Measurements from ENCODE around the gene TMEM205. TPM values are rescaled to one million over a fixed set of nuclear protein-coding genes. Genes with fewer than 3 reads are reported as not detected.

TMEM205 gene
- total and polyA plus RNA-seq, 2 experiments from 2014 or later: 123 to 293 TPM

DNA sequence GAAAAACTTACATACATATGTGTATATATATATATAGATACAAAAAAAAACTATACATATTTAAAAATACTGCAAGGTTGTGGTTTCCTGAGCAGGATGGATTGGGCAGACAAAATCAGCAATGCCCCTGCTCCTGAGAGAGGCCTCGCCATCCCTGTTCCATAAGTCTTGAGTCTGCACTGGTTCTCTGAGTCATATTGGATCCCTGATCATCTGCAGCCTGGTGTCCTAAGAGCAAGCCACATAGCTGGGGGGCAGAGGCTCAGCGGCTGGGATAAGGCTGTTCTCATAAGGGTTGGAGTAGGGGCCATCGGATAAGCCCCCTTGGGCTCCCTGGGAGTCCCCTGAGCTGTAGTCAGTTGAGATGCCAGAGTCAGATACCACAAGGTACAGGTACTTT lies 31.7 kb upstream of the TMEM205 start (continued):
- TF ChIP-seq, protein P1, sequence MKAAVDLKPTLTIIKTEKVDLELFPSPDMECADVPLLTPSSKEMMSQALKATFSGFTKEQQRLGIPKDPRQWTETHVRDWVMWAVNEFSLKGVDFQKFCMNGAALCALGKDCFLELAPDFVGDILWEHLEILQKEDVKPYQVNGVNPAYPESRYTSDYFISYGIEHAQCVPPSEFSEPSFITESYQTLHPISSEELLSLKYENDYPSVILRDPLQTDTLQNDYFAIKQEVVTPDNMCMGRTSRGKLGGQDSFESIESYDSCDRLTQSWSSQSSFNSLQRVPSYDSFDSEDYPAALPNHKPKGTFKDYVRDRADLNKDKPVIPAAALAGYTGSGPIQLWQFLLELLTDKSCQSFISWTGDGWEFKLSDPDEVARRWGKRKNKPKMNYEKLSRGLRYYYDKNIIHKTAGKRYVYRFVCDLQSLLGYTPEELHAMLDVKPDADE (IDR thresholded peaks at IDR 0.05): no peak
- TF ChIP-seq STAT1 (IDR thresholded peaks at IDR 0.05; ENCODE audit: unreplicated experiment): no peak
- TF ChIP-seq EZH2 (IDR thresholded peaks at IDR 0.05; ENCODE audit: low read depth, unreplicated experiment): no peak
- TF ChIP-seq, protein P2, sequence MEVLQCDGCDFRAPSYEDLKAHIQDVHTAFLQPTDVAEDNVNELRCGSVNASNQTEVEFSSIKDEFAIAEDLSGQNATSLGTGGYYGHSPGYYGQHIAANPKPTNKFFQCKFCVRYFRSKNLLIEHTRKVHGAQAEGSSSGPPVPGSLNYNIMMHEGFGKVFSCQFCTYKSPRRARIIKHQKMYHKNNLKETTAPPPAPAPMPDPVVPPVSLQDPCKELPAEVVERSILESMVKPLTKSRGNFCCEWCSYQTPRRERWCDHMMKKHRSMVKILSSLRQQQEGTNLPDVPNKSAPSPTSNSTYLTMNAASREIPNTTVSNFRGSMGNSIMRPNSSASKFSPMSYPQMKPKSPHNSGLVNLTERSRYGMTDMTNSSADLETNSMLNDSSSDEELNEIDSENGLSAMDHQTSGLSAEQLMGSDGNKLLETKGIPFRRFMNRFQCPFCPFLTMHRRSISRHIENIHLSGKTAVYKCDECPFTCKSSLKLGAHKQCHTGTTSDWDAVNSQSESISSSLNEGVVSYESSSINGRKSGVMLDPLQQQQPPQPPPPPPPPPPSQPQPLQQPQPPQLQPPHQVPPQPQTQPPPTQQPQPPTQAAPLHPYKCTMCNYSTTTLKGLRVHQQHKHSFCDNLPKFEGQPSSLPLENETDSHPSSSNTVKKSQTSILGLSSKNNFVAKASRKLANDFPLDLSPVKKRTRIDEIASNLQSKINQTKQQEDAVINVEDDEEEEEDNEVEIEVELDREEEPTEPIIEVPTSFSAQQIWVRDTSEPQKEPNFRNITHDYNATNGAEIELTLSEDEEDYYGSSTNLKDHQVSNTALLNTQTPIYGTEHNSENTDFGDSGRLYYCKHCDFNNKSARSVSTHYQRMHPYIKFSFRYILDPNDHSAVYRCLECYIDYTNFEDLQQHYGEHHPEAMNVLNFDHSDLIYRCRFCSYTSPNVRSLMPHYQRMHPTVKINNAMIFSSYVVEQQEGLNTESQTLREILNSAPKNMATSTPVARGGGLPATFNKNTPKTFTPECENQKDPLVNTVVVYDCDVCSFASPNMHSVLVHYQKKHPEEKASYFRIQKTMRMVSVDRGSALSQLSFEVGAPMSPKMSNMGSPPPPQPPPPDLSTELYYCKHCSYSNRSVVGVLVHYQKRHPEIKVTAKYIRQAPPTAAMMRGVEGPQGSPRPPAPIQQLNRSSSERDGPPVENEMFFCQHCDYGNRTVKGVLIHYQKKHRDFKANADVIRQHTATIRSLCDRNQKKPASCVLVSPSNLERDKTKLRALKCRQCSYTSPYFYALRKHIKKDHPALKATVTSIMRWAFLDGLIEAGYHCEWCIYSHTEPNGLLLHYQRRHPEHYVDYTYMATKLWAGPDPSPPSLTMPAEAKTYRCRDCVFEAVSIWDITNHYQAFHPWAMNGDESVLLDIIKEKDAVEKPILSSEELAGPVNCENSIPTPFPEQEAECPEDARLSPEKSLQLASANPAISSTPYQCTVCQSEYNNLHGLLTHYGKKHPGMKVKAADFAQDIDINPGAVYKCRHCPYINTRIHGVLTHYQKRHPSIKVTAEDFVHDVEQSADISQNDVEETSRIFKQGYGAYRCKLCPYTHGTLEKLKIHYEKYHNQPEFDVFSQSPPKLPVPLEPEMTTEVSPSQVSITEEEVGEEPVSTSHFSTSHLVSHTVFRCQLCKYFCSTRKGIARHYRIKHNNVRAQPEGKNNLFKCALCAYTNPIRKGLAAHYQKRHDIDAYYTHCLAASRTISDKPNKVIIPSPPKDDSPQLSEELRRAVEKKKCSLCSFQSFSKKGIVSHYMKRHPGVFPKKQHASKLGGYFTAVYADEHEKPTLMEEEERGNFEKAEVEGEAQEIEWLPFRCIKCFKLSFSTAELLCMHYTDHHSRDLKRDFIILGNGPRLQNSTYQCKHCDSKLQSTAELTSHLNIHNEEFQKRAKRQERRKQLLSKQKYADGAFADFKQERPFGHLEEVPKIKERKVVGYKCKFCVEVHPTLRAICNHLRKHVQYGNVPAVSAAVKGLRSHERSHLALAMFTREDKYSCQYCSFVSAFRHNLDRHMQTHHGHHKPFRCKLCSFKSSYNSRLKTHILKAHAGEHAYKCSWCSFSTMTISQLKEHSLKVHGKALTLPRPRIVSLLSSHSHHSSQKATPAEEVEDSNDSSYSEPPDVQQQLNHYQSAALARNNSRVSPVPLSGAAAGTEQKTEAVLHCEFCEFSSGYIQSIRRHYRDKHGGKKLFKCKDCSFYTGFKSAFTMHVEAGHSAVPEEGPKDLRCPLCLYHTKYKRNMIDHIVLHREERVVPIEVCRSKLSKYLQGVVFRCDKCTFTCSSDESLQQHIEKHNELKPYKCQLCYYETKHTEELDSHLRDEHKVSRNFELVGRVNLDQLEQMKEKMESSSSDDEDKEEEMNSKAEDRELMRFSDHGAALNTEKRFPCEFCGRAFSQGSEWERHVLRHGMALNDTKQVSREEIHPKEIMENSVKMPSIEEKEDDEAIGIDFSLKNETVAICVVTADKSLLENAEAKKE (CRISPR knock-in tag; IDR thresholded peaks at IDR 0.05): no peak
- no peak for TF ChIP-seq CREB1 (CRISPR knock-in tag; IDR thresholded peaks at IDR 0.05; ENCODE audit: low read depth)
- no peak for TF ChIP-seq NANOG (IDR thresholded peaks at IDR 0.05; ENCODE audit: borderline replicate concordance)
- TF ChIP-seq EZH2phosphoT487 (IDR thresholded peaks at IDR 0.05; ENCODE audit: unreplicated experiment): no peak

- Histone ChIP-seq H3K36me3 (ENCODE audit: insufficient read depth) (no peaks in the 10 kb centered on the region), H3K4me3 (no peak overlapping the region), H3K79me2 (replicated peaks; ENCODE audit: insufficient read depth) (peaks cover 10% of the 10 kb centered on the region; the same call in 1 of the 2 replicates), H2AFZ (no peak overlapping the region), H3K27me3 (ENCODE audit: insufficient read depth) (no peaks in the 10 kb centered on the region), H3K4me1 (ENCODE audit: insufficient read depth) (peaks cover 14% of the 10 kb centered on the region), H3K4me2 (no peak overlapping the region), H3K27ac (ENCODE audit: low read depth) (no peak overlapping the region), H3F3A (replicated peaks; ENCODE audit: low read depth) (peaks cover 18% of the 10 kb centered on the region), H4K20me1 (replicated peaks; ENCODE audit: insufficient read depth) (no peaks in the 10 kb centered on the region), H3K9me2 (ENCODE audit: insufficient read depth) (no peaks in the 10 kb centered on the region)
- Mint-ChIP-seq H3K27me3 (ENCODE audit: insufficient read depth, low read depth, poor library complexity) (peaks cover 10% of the 10 kb centered on the region), H3K36me3 (ENCODE audit: low read depth) (peaks cover 11% of the 10 kb centered on the region; the same call in 2 of the 3 replicates), H3K4me3 (no peak overlapping the region; the same call in 2 of the 3 replicates), H3K4me1 (peaks cover 24% of the 10 kb centered on the region), H3K9me3 (no peaks in the 10 kb centered on the region), H3K27ac (no peak overlapping the region)
- DNase-seq (ENCODE audit: low spot score) (peak; percentile 27), ATAC-seq (no peak)
- no peak for TF ChIP-seq JUNB (IDR thresholded peaks at IDR 0.05; ENCODE audit: unreplicated experiment)
- no peak for TF ChIP-seq POLR2AphosphoS5 (IDR thresholded peaks at IDR 0.05; ENCODE audit: low read depth)
- TF ChIP-seq STAT1 (IDR thresholded peaks at IDR 0.05; ENCODE audit: unreplicated experiment): no peak
- TF ChIP-seq, protein P3, sequence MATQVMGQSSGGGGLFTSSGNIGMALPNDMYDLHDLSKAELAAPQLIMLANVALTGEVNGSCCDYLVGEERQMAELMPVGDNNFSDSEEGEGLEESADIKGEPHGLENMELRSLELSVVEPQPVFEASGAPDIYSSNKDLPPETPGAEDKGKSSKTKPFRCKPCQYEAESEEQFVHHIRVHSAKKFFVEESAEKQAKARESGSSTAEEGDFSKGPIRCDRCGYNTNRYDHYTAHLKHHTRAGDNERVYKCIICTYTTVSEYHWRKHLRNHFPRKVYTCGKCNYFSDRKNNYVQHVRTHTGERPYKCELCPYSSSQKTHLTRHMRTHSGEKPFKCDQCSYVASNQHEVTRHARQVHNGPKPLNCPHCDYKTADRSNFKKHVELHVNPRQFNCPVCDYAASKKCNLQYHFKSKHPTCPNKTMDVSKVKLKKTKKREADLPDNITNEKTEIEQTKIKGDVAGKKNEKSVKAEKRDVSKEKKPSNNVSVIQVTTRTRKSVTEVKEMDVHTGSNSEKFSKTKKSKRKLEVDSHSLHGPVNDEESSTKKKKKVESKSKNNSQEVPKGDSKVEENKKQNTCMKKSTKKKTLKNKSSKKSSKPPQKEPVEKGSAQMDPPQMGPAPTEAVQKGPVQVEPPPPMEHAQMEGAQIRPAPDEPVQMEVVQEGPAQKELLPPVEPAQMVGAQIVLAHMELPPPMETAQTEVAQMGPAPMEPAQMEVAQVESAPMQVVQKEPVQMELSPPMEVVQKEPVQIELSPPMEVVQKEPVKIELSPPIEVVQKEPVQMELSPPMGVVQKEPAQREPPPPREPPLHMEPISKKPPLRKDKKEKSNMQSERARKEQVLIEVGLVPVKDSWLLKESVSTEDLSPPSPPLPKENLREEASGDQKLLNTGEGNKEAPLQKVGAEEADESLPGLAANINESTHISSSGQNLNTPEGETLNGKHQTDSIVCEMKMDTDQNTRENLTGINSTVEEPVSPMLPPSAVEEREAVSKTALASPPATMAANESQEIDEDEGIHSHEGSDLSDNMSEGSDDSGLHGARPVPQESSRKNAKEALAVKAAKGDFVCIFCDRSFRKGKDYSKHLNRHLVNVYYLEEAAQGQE (IDR thresholded peaks at IDR 0.05; ENCODE audit: unreplicated experiment): no peak
Measured at GRCh38 chr19:11377237-11377636, 31.2 kb upstream of the TMEM205 start.

All from GM23338 (cell line).